Endothelial cell of umbilical vein (primary cell): Measurements from ENCODE around the gene TCEAL3.

Source experiments
- EZH2 ChIP-seq: IDR thresholded peaks from 2 replicates; pipeline ENCODE4 v1.6.1; 2012; ENCODE audit warnings: borderline replicate concordance, low read depth, mild to moderate bottlenecking, moderate library complexity, low read length, inconsistent platforms; ENCODE audit not compliant: severe bottlenecking
- POLR2A ChIP-seq: IDR thresholded peaks from 2 replicates; pipeline ENCODE4 v1.6.1; 2012; ENCODE audit warnings: low read depth, mild to moderate bottlenecking, control low read depth, low read length
- POLR2AphosphoS5 ChIP-seq: IDR thresholded peaks from 2 replicates; pipeline ENCODE4 v1.6.1; 2012; ENCODE audit warnings: low read depth, mild to moderate bottlenecking, control low read depth, low read length, moderate library complexity; ENCODE audit not compliant: insufficient read depth
- TF ChIP-seq, protein P1 (sequence below), 2 donors: IDR thresholded peaks; 1 replicate in 1 of 2; 2 replicates in 1 of 2; pipeline ENCODE4 v1.5.1; 2011; ENCODE audit warnings: low read length in 2 of 2, mild to moderate bottlenecking in 2 of 2, moderate library complexity in 2 of 2, control low read depth in 1 of 2, inconsistent platforms in 1 of 2, low read depth in 1 of 2; ENCODE audit not compliant: insufficient read depth in 1 of 2; ENCODE audit errors: extremely low read depth in 1 of 2
- TF ChIP-seq, protein P2 (sequence below): IDR thresholded peaks from 2 replicates; pipeline ENCODE4 v1.6.1; 2011; ENCODE audit not compliant: insufficient read depth, insufficient read length

- TF ChIP-seq POLR2A = no peak
- TF ChIP-seq, protein P1, sequence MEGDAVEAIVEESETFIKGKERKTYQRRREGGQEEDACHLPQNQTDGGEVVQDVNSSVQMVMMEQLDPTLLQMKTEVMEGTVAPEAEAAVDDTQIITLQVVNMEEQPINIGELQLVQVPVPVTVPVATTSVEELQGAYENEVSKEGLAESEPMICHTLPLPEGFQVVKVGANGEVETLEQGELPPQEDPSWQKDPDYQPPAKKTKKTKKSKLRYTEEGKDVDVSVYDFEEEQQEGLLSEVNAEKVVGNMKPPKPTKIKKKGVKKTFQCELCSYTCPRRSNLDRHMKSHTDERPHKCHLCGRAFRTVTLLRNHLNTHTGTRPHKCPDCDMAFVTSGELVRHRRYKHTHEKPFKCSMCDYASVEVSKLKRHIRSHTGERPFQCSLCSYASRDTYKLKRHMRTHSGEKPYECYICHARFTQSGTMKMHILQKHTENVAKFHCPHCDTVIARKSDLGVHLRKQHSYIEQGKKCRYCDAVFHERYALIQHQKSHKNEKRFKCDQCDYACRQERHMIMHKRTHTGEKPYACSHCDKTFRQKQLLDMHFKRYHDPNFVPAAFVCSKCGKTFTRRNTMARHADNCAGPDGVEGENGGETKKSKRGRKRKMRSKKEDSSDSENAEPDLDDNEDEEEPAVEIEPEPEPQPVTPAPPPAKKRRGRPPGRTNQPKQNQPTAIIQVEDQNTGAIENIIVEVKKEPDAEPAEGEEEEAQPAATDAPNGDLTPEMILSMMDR (IDR thresholded peaks at IDR 0.05; ENCODE audit: extremely low read depth in 1 of 2, insufficient read depth in 1 of 2, low read depth in 1 of 2, low read length in 2 of 2) = no peak
- no peak for TF ChIP-seq POLR2AphosphoS5
- TF ChIP-seq EZH2 = no peak
- TF ChIP-seq, protein P2, sequence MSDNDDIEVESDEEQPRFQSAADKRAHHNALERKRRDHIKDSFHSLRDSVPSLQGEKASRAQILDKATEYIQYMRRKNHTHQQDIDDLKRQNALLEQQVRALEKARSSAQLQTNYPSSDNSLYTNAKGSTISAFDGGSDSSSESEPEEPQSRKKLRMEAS = no peak
Observed at GRCh38 chrX:103630171-103630511, 22.4 kb downstream of the TCEAL3 start.
